ENCODE data around the gene FOXL3. TPM values are rescaled to one million over a fixed set of nuclear protein-coding genes. Genes with fewer than 3 reads are reported as not detected.

The FOXL3 gene
- total RNA-seq, 4 donors from 2014 or later: not detected

GRCh38 chr7:301291-302053 lies 11.5 kb downstream of the FOXL3 start:
- DNase-seq (ENCODE audit: low spot score) (no peak), ATAC-seq (ENCODE audit: low FRiP score) (no peak)
- no peak for TF ChIP-seq CTCF (IDR thresholded peaks at IDR 0.05)

DNA sequence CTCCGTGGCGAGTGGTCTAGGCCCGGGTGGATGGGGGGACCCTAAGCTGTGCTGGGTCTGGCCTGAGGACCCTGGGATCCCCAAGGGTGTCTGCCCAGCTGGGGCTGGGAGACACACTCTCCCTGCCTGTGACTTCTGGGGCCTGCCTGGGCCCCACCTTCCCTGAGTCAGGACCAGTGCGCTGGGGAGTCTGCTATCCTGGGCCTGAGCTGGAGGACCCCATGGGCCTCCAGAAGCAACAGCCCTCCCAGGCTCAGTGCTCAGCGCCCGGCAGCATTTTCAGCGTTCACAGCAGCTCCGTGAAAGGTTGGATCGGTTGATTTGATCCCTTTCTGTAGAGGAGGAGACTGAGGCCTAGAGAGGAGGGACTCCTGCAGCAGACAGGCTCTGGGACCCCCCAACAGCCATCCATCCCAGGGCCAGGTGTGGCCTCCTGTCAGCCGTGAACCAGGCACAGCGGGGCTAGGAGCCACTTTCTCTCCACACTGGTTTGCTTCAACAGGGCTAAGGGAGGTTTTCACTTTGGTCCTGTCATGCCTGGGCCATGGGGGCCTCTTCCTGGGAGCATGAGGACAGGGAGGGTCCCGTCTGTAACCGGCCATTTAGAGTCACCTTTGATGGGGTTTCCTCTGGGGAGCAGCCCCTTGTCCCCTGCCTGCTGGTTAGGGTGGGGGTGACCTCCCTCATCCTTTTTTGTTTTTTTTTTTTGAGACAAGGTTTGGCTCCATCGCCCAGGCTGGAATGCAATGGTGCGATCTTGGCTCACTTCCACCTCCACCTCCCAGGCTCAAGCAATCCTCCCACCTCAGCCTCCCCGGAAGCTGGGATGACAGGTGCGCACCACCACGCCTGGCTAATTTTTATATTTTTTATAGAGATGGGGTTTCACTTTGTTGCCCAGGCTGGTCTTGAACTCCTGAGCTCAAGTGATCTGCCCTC lies 12.4 kb downstream of the FOXL3 start:
- TF ChIP-seq CTCF (IDR thresholded peaks at IDR 0.05): no peak
- DNase-seq (ENCODE audit: low spot score) (no peak), ATAC-seq (ENCODE audit: low FRiP score) (no peak)

DNA sequence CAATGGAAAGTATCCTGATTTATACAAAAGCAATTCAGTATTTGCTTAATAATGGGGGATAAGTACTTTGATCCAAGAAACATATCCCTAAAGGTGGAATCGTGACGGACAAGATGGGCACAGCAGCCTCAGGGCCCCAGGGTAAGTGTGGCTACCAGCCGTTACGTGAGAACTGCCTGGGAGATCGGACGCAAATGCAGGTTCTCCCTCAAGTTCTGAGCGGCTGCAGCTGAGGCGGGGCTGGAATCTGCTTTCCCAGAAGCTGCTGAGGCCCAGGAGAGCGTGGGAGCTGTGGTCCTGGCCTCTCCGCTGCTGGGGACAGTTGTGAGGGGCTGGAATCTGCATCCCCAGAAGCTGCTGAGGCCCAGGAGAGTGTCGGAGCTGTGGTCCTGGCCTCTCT lies 13.5 kb downstream of the FOXL3 start:
- DNase-seq (ENCODE audit: low spot score) (no peak), ATAC-seq (ENCODE audit: low FRiP score) (no peak)
- no peak for TF ChIP-seq CTCF (IDR thresholded peaks at IDR 0.05)

DNA sequence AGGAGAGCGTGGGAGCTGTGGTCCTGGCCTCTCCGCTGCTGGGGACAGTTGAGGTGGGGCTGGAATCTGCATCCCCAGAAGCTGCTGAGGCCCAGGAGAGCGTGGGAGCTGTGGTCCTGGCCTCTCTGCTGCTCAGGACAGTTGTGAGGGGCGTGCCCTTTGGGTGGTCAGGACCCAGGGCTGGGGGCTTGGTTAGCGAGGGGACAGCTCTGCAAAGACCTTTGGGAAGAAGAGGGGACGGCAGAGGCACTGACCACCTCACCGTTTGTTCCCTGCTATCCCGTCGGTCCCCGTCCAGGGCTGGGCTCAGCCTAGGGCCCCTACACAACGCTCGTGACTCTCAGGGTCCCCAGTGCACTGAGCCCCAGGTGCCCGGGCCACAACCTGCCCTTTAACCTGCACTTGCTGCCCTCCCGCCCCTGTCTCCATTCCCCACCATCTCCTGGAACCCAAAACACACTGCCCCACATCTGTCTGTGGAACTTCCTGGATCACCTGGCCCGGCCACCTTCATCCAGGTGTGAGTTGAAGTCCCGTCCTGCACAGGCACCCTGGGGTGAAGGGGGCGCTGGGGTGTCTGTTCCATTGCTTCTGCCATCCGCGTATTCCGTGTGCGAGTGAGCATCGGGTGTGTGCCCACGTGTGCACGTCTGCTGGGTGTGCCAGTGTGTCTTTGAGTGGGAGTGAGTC lies 14.1 kb downstream of the FOXL3 start:
- DNase-seq (ENCODE audit: low spot score) (no peak), ATAC-seq (ENCODE audit: low FRiP score) (no peak)
- no peak for TF ChIP-seq CTCF (IDR thresholded peaks at IDR 0.05)

- no peak for TF ChIP-seq CTCF (IDR thresholded peaks at IDR 0.05)
- no peak for ATAC-seq (ENCODE audit: low FRiP score)
- no peak for DNase-seq (ENCODE audit: low spot score)
These were observed 14.8 kb downstream of the FOXL3 start for GRCh38 chr7:304574-305409.

GRCh38 chr7:305410-306151 lies 15.6 kb downstream of the FOXL3 start:
- TF ChIP-seq CTCF (IDR thresholded peaks at IDR 0.05): no peak
- ATAC-seq (ENCODE audit: low FRiP score) (no peak), DNase-seq (ENCODE audit: low spot score) (no peak)
